Right lobe of liver (tissue), 6 donors: Measurements from ENCODE around the gene VEZF1. TPM values are rescaled to one million over a fixed set of nuclear protein-coding genes. Genes with fewer than 3 reads are reported as not detected.

Experiments
- ATAC-seq, 4 donors: fragments of 200-7000 bp; cut with Tn5 transposase; one replicate each; pipeline ENCODE4 v1.9.1; 2020; ENCODE audit warnings: mild to moderate bottlenecking in 4 of 4, moderate library complexity in 4 of 4
- DNase-seq, 3 donors: peaks; one replicate each; pipeline ENCODE4 v3.0.0-alpha.2; 2020
- H3K27ac ChIP-seq, 3 donors: fragments of 200-600 bp; one replicate each; pipeline ENCODE4 v1.8.0; 2022
- H3K27me3 ChIP-seq, 2 donors: fragments of 200-600 bp; one replicate each; pipeline ENCODE4 v1.8.0; 2022
- H3K36me3 ChIP-seq, 4 donors: fragments of 200-600 bp; sonication (generic) in 1 of 4; one replicate each; pipeline versions ENCODE4 v1.5.1 to v1.8.0; 2017 to 2022; ENCODE audit warnings: control low read depth in 1 of 4
- H3K4me1 ChIP-seq, 4 donors: fragments of 200-600 bp; sonication (generic) in 1 of 4; one replicate each; pipeline versions ENCODE4 v1.5.1 to v1.8.0; 2017 to 2022; ENCODE audit warnings: control low read depth in 1 of 4
- H3K4me3 ChIP-seq, 3 donors: fragments of 200-600 bp; one replicate each; pipeline ENCODE4 v1.8.0; 2022
- H3K9me3 ChIP-seq, 4 donors: fragments of 200-600 bp; sonication (generic) in 1 of 4; one replicate each; pipeline versions ENCODE4 v1.5.1 to v1.8.0; 2017 to 2022; ENCODE audit warnings: control low read depth in 1 of 4
- POLR2A ChIP-seq: fragments of 450-650 bp; IDR thresholded peaks from one replicate; pipeline ENCODE4 v1.6.1; 2017; ENCODE audit warnings: antibody characterized with exemption, mild to moderate bottlenecking
- WGBS: methylation state at CpG from one replicate; pipeline ENCODE4 v1.1.6; 2018; ENCODE audit warnings: low coverage, low lambda C conversion rate; ENCODE audit not compliant: insufficient coverage; ENCODE audit errors: missing lambda C conversion rate; 5-methylcytosine and 5-hydroxymethylcytosine counted together
- intact Hi-C, 2 donors: fragments of 100-400 bp; cut with DNase I; formaldehyde crosslinking; loops; one replicate each; pipeline versions ENCODE4 v1.11.2 to v1.14.1; 2022
- total RNA-seq, 6 experiments: library from RNA; depleted of rRNA in 2 of 6; stranded (reverse); fragments of >200 nt in 2 of 6; fragmentation: NEBNext Ultra II Directional in 3 of 6; extraction: Animal tissue kit (Norgen Biotek cat#: 25700) in 3 of 6; gene quantifications; one replicate each; pipeline versions ENCODE4 v1.1.0 to v1.2.4, GENCODE V29; 2016 to 2023
- TF ChIP-seq, protein P1 (sequence below), 4 donors: fragments of 200-600 bp in 3 of 4; fragments of 450-650 bp in 1 of 4; IDR thresholded peaks; one replicate each; pipeline versions ENCODE4 v1.5.1 to v1.8.0; 2016 to 2022; ENCODE audit warnings: antibody characterized with exemption in 4 of 4, mild to moderate bottlenecking in 2 of 4
- donor health status: DM: no; HTN: yes; CAD: no.
- donor health status: DM: no; HTN: no; CAD: no.
- donor health status: DM: no; HTN: no; CAD: no.
- donor health status: DM: no; HTN: yes; CAD: no.
- donor health status: DM: no; HTN: yes; CAD: no.

Gene VEZF1
- total RNA-seq, 6 experiments from 2014 or later: 13.0 to 19.3 (median 14.6) TPM

GRCh38 chr17:57938061-57938502, 50.0 kb downstream of the VEZF1 start:
- no peak overlapping the region for H3K4me3 ChIP-seq
- 53% methylated on average over 4 of the region's 7 CpGs for WGBS
- no peaks in the 10 kb centered on the region for H3K36me3 ChIP-seq
- no peak overlapping the region for H3K27ac ChIP-seq
- no peaks in the 10 kb centered on the region for H3K27me3 ChIP-seq
- peak; percentile 26 to 60 (median 44) for ATAC-seq
- no peaks in the 10 kb centered on the region for H3K9me3 ChIP-seq
- TF ChIP-seq POLR2A: no peak
- TF ChIP-seq, protein P1, sequence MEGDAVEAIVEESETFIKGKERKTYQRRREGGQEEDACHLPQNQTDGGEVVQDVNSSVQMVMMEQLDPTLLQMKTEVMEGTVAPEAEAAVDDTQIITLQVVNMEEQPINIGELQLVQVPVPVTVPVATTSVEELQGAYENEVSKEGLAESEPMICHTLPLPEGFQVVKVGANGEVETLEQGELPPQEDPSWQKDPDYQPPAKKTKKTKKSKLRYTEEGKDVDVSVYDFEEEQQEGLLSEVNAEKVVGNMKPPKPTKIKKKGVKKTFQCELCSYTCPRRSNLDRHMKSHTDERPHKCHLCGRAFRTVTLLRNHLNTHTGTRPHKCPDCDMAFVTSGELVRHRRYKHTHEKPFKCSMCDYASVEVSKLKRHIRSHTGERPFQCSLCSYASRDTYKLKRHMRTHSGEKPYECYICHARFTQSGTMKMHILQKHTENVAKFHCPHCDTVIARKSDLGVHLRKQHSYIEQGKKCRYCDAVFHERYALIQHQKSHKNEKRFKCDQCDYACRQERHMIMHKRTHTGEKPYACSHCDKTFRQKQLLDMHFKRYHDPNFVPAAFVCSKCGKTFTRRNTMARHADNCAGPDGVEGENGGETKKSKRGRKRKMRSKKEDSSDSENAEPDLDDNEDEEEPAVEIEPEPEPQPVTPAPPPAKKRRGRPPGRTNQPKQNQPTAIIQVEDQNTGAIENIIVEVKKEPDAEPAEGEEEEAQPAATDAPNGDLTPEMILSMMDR (IDR thresholded peaks at IDR 0.05): no peak
- no peak for DNase-seq
- peaks cover 0 to 12% (median 2%) of the 10 kb centered on the region in 4 donors for H3K4me1 ChIP-seq
- intact Hi-C loops: no loop called here

GRCh38 chr17:57937492-57937891, 50.6 kb downstream of the VEZF1 start:
- WGBS: 90% methylated on average over 2 of the region's 2 CpGs
- no peak for ATAC-seq
- H3K27ac ChIP-seq: no peak overlapping the region

GRCh38 chr17:57935833-57936807, 51.9 kb downstream of the VEZF1 start:
- intact Hi-C loops: no loop called here
- no peaks in the 10 kb centered on the region for H3K27me3 ChIP-seq
- TF ChIP-seq, protein P1 (IDR thresholded peaks at IDR 0.05): no peak
- no peak for TF ChIP-seq POLR2A
- H3K4me3 ChIP-seq: no peak overlapping the region
- peaks cover 0 to 12% (median 2%) of the 10 kb centered on the region in 4 donors for H3K4me1 ChIP-seq
- DNase-seq (no peak), ATAC-seq (peak; percentile 13 to 59 (median 48))
- H3K36me3 ChIP-seq: no peaks in the 10 kb centered on the region
- H3K27ac ChIP-seq: peak overlapping the region; percentile 38 to 49 (median 40)
- H3K9me3 ChIP-seq: no peaks in the 10 kb centered on the region
- WGBS: 83% methylated on average over 2 of the region's 11 CpGs

More at GRCh38 chr17:57937492-57937891, 50.6 kb downstream of the VEZF1 start:
- Histone ChIP-seq H3K9me3 (no peaks in the 10 kb centered on the region), H3K27me3 (no peaks in the 10 kb centered on the region), H3K4me1 (peaks cover 0 to 12% (median 2%) of the 10 kb centered on the region in 4 donors), H3K36me3 (no peaks in the 10 kb centered on the region), H3K4me3 (no peak overlapping the region)
- intact Hi-C loops: no loop called here
- TF ChIP-seq POLR2A: no peak
- TF ChIP-seq, protein P1 (IDR thresholded peaks at IDR 0.05): no peak
- DNase-seq: no peak

GRCh38 chr17:57931488-57932137, 56.4 kb downstream of the VEZF1 start:
- ATAC-seq (no peak), DNase-seq (no peak)
- no peaks in the 10 kb centered on the region for H3K36me3 ChIP-seq
- intact Hi-C loops: no loop called here
- no peaks in the 10 kb centered on the region for H3K9me3 ChIP-seq
- no peak overlapping the region for H3K4me3 ChIP-seq
- peaks cover 0 to 5% (median 0%) of the 10 kb centered on the region in 4 donors for H3K4me1 ChIP-seq
- no peak overlapping the region for H3K27ac ChIP-seq
- H3K27me3 ChIP-seq: no peaks in the 10 kb centered on the region
- TF ChIP-seq POLR2A: no peak
- TF ChIP-seq, protein P1 (IDR thresholded peaks at IDR 0.05): no peak
- WGBS: 85% methylated on average over 10 of the region's 12 CpGs
